GM12891 (cell line): ENCODE results near the gene ATAT1.

Experiments used
- PAX5 ChIP-seq: IDR thresholded peaks from 2 replicates; pipeline ENCODE4 v1.6.1; 2011; ENCODE audit warnings: low read length, moderate library complexity, mild to moderate bottlenecking; ENCODE audit not compliant: insufficient read depth, severe bottlenecking
- POLR2A ChIP-seq: IDR thresholded peaks from 2 replicates; pipeline ENCODE4 v1.6.1; 2011; ENCODE audit warnings: low read depth, low read length, control low read depth
- POLR2AphosphoS5 ChIP-seq: IDR thresholded peaks from 2 replicates; pipeline ENCODE4 v1.6.1; 2011; ENCODE audit warnings: low read depth, low read length, control low read depth
- POU2F2 ChIP-seq: IDR thresholded peaks from 2 replicates; pipeline ENCODE4 v1.6.1; 2011; ENCODE audit warnings: low read depth, mild to moderate bottlenecking, control low read depth, low read length, moderate library complexity
- TAF1 ChIP-seq: IDR thresholded peaks from 2 replicates; pipeline ENCODE4 v1.6.1; 2011; ENCODE audit warnings: low read depth, low read length, control low read depth

GRCh38 chr6:30612687-30613248 is 13.9 kb upstream of the ATAT1 start:
- TF ChIP-seq POU2F2 (no peak), POLR2A (no peak; the same call in 1 of the 2 replicates), PAX5 (no peak), POLR2AphosphoS5 (no peak), TAF1 (no peak)
